Right lobe of liver (tissue), 6 donors: ENCODE measurements around the gene THRAP3. TPM values are rescaled to one million over a fixed set of nuclear protein-coding genes. Genes with fewer than 3 reads are reported as not detected.
A peak's percentile ranks its signal among the peaks of the same experiment; 100 is the strongest.

Experiments used
- ATAC-seq, 4 donors: fragments of 200-7000 bp; cut with Tn5 transposase; one replicate each; pipeline ENCODE4 v1.9.1; 2020; ENCODE audit warnings: mild to moderate bottlenecking in 4 of 4, moderate library complexity in 4 of 4
- DNase-seq, 3 donors: peaks; one replicate each; pipeline ENCODE4 v3.0.0-alpha.2; 2020
- H3K27ac ChIP-seq, 3 donors: fragments of 200-600 bp; one replicate each; pipeline ENCODE4 v1.8.0; 2022
- H3K27me3 ChIP-seq, 2 donors: fragments of 200-600 bp; one replicate each; pipeline ENCODE4 v1.8.0; 2022
- H3K36me3 ChIP-seq, 4 donors: fragments of 200-600 bp; sonication (generic) in 1 of 4; one replicate each; pipeline versions ENCODE4 v1.5.1 to v1.8.0; 2017 to 2022; ENCODE audit warnings: control low read depth in 1 of 4
- H3K4me1 ChIP-seq, 4 donors: fragments of 200-600 bp; sonication (generic) in 1 of 4; one replicate each; pipeline versions ENCODE4 v1.5.1 to v1.8.0; 2017 to 2022; ENCODE audit warnings: control low read depth in 1 of 4
- H3K4me3 ChIP-seq, 3 donors: fragments of 200-600 bp; one replicate each; pipeline ENCODE4 v1.8.0; 2022
- H3K9me3 ChIP-seq, 4 donors: fragments of 200-600 bp; sonication (generic) in 1 of 4; one replicate each; pipeline versions ENCODE4 v1.5.1 to v1.8.0; 2017 to 2022; ENCODE audit warnings: control low read depth in 1 of 4
- POLR2A ChIP-seq: fragments of 450-650 bp; IDR thresholded peaks from one replicate; pipeline ENCODE4 v1.6.1; 2017; ENCODE audit warnings: antibody characterized with exemption, mild to moderate bottlenecking
- WGBS: methylation state at CpG from one replicate; pipeline ENCODE4 v1.1.6; 2018; ENCODE audit warnings: low coverage, low lambda C conversion rate; ENCODE audit not compliant: insufficient coverage; ENCODE audit errors: missing lambda C conversion rate; 5-methylcytosine and 5-hydroxymethylcytosine counted together
- intact Hi-C, 2 donors: fragments of 100-400 bp; cut with DNase I; formaldehyde crosslinking; loops; one replicate each; pipeline versions ENCODE4 v1.11.2 to v1.14.1; 2022
- total RNA-seq, 6 experiments: library from RNA; depleted of rRNA in 2 of 6; stranded (reverse); fragments of >200 nt in 2 of 6; fragmentation: NEBNext Ultra II Directional in 3 of 6; extraction: Animal tissue kit (Norgen Biotek cat#: 25700) in 3 of 6; gene quantifications; one replicate each; pipeline versions ENCODE4 v1.1.0 to v1.2.4, GENCODE V29; 2016 to 2023
- TF ChIP-seq, protein P1 (sequence below), 4 donors: fragments of 200-600 bp in 3 of 4; fragments of 450-650 bp in 1 of 4; IDR thresholded peaks; one replicate each; pipeline versions ENCODE4 v1.5.1 to v1.8.0; 2016 to 2022; ENCODE audit warnings: antibody characterized with exemption in 4 of 4, mild to moderate bottlenecking in 2 of 4
- donor health status: DM: no; HTN: yes; CAD: no.
- donor health status: DM: no; HTN: no; CAD: no.
- donor health status: DM: no; HTN: no; CAD: no.
- donor health status: DM: no; HTN: yes; CAD: no.
- donor health status: DM: no; HTN: yes; CAD: no.

The THRAP3 gene
- total RNA-seq, 6 experiments from 2014 or later, result 33.7 to 53.6 (median 40.7) TPM

DNA sequence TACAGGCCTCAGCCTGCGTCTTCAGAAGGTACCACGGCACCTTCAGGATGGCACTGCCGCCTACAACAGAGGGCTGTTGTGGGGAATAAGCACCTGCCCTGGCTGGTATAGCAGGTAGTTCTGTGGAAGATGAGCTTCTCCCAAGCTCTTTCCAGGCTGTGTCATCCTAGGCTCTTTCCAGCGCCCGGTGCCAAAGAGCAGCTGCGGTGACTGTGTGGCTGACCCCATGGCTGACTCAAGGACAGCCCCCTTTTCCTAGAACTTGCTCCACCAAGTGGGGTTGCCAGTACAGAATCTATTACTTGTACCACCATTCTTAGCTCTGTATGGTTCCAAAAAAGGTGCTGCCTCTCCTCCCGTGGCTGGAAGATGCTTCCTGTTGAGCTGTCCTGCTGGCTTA lies 121.1 kb downstream of the THRAP3 start:
- WGBS, result 72% methylated on average over 2 of the region's 7 CpGs
- H3K36me3 ChIP-seq, result peaks cover 0 to 58% (median 15%) of the 10 kb centered on the region in 4 donors
- no peak for DNase-seq
- no peaks in the 10 kb centered on the region for H3K4me1 ChIP-seq
- H3K4me3 ChIP-seq, result no peak overlapping the region
- H3K27ac ChIP-seq, result no peak overlapping the region
- ATAC-seq, result no peak
- H3K9me3 ChIP-seq, result no peaks in the 10 kb centered on the region
- H3K27me3 ChIP-seq, result no peaks in the 10 kb centered on the region
- TF ChIP-seq POLR2A, result no peak
- TF ChIP-seq, protein P1, sequence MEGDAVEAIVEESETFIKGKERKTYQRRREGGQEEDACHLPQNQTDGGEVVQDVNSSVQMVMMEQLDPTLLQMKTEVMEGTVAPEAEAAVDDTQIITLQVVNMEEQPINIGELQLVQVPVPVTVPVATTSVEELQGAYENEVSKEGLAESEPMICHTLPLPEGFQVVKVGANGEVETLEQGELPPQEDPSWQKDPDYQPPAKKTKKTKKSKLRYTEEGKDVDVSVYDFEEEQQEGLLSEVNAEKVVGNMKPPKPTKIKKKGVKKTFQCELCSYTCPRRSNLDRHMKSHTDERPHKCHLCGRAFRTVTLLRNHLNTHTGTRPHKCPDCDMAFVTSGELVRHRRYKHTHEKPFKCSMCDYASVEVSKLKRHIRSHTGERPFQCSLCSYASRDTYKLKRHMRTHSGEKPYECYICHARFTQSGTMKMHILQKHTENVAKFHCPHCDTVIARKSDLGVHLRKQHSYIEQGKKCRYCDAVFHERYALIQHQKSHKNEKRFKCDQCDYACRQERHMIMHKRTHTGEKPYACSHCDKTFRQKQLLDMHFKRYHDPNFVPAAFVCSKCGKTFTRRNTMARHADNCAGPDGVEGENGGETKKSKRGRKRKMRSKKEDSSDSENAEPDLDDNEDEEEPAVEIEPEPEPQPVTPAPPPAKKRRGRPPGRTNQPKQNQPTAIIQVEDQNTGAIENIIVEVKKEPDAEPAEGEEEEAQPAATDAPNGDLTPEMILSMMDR (IDR thresholded peaks at IDR 0.05), result no peak
- intact Hi-C loops, result loop anchor here in 1 of 2 donors (10.0 kb wide), 1 partner anchor 79 kb away; no protein-coding TSS in a partner anchor

DNA sequence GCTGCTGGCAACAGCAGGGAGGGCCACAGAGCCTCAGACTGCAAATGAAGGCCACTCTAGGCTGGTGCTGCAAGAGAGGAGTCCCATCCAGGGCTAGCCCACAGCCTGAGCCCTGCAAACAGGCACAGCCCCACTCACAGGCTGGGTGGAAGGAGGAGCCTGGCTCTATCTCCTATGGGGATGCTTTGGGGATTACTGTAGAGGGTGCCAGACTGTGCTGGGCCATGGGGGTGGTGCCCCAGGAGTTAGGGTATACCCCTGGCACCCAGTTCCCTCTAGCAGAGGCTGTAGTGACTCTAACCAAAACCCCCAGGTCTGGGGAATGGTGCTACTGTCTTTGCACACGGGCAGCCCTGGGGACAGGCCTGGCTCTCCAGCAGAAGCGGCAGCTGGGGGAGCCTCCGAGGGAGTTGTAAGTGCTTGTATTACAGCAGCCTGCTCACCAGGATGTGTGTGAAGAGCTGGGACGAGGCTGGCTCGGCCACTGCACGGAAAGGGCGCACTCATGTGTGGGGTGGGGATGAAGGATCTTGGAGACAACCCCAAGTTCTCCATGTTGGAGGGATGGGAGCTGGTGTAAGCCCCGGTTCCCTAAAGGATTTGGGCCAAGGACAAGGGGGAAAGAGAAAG lies 122.6 kb downstream of the THRAP3 start:
- peaks cover 0 to 59% (median 13%) of the 10 kb centered on the region in 4 donors for H3K36me3 ChIP-seq
- H3K4me1 ChIP-seq, result no peaks in the 10 kb centered on the region
- intact Hi-C loops, result loop anchor here in 1 of 2 donors (10.0 kb wide), 1 partner anchor 78 kb away; no protein-coding TSS in a partner anchor
- no peaks in the 10 kb centered on the region for H3K27me3 ChIP-seq
- TF ChIP-seq, protein P1 (IDR thresholded peaks at IDR 0.05), result no peak
- no peak for TF ChIP-seq POLR2A
- DNase-seq (no peak), ATAC-seq (no peak)
- H3K9me3 ChIP-seq, result no peaks in the 10 kb centered on the region
- H3K27ac ChIP-seq, result no peak overlapping the region
- H3K4me3 ChIP-seq, result no peak overlapping the region
- 100% methylated on average over 4 of the region's 8 CpGs for WGBS

GRCh38 chr1:36349241-36349671 lies 125.0 kb downstream of the THRAP3 start:
- Histone ChIP-seq H3K36me3 (peaks cover 0 to 70% (median 18%) of the 10 kb centered on the region in 4 donors), H3K9me3 (no peaks in the 10 kb centered on the region), H3K27me3 (no peaks in the 10 kb centered on the region), H3K4me1 (no peaks in the 10 kb centered on the region), H3K4me3 (no peak overlapping the region), H3K27ac (no peak overlapping the region)
- 50% methylated on average over 4 of the region's 7 CpGs for WGBS
- intact Hi-C loops, result loop anchor here in 1 of 2 donors (10.0 kb wide), 1 partner anchor 76 kb away; no protein-coding TSS in a partner anchor
- DNase-seq, result no peak
- peak in 1 of 4 donors; percentile 19 for ATAC-seq
- TF ChIP-seq, protein P1 (IDR thresholded peaks at IDR 0.05), result no peak
- TF ChIP-seq POLR2A, result no peak

GRCh38 chr1:36349839-36350238 lies 125.6 kb downstream of the THRAP3 start:
- ATAC-seq (no peak), DNase-seq (no peak)
- Histone ChIP-seq H3K27me3 (no peaks in the 10 kb centered on the region), H3K36me3 (peaks cover 0 to 75% (median 22%) of the 10 kb centered on the region in 4 donors), H3K9me3 (no peaks in the 10 kb centered on the region), H3K27ac (peak overlapping the region in 1 of 3 donors; percentile 29), H3K4me1 (no peaks in the 10 kb centered on the region), H3K4me3 (no peak overlapping the region)
- intact Hi-C loops, result loop anchor here in 1 of 2 donors (10.0 kb wide), 1 partner anchor 75 kb away; no protein-coding TSS in a partner anchor
- TF ChIP-seq, protein P1 (IDR thresholded peaks at IDR 0.05), result no peak
- TF ChIP-seq POLR2A, result no peak
- 71% methylated on average over 1 of the region's 16 CpGs for WGBS
